Activated CD4-positive, alpha-beta T cell treated with anti-CD3 and anti-CD28 coated beads, Interleukin-10, Interleukin-2, amounts not matched to agents 100 ng/mL and 50 ng/mL, durations not matched to agents 16 hours and 8 hours (primary cell): Measurements from ENCODE around the gene MANEA.
"Not testable (repeated sequence)": the region's sequence is repeated elsewhere in the genome, so short reads cannot be mapped to it uniquely, and the experiment has no call there.

ENCODE experiments used
- DNase-seq: peaks from one replicate; pipeline ENCODE4 v3.0.0-alpha.2; 2020

Gene MANEA

DNA sequence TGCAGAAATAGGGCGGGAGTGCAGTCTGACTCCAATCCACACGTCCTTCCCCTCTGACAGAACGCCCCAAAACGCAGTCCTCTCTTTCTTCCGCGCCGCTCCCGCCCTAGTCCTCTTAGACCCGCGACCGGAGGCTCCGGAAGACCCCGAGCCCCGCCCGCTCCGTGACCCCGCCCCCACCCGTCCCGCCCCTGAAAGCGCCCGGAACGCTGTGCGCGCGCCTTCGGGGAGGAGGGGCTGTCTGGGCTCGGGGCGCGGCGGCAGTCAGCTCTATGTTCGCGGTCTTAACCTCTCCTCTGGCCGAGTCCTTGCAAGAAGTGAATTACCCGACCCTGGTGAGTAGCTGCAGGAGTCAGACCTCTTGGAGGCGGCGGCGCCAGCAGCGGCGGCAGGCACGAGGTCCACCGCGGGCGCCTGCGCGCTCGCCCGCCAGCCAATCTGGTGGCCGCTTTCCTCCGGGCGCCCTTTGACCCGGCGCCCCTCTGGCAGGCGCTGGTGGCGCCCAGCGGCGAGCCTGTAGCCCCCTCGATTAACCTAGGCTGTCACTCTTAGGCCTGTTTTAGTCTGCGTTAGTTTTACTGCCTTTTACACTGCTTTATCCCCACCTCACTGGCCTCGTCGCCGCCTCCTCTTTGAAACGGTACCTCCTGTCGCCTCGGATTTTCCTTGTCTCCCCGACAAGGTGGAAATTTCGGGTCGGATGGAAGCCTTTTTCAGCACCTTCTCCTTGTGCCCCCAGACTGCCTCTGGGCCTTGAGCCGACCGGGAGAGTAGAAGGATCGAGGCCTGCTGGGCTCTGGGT lies at the start of gene MANEA:
Gene MANEA, plus strand, starts transcription at position 232 of the 802 bp plus-strand sequence. CDS start 8,905 bp downstream, outside the sequence.
- DNase-seq, result peak; percentile 89

DNA sequence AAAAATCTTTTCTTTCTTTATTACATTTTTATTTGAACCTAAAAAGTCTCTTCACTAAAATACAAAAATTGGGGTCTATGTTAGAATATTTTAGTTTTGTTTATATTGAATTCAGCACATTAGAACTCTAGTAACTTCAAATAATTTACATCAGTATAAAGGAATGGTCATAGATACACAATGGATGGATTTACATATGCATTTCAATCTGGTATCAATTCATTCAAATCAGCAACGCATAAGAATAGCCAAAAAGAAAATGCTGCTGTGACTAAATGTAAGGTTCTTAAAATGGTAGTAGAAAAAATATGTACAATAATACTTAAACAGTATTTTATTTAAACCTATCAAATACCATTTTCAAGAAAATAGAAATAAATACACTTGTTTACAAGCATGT lies 47.6 kb upstream of the MANEA start:
- no peak for DNase-seq

DNA sequence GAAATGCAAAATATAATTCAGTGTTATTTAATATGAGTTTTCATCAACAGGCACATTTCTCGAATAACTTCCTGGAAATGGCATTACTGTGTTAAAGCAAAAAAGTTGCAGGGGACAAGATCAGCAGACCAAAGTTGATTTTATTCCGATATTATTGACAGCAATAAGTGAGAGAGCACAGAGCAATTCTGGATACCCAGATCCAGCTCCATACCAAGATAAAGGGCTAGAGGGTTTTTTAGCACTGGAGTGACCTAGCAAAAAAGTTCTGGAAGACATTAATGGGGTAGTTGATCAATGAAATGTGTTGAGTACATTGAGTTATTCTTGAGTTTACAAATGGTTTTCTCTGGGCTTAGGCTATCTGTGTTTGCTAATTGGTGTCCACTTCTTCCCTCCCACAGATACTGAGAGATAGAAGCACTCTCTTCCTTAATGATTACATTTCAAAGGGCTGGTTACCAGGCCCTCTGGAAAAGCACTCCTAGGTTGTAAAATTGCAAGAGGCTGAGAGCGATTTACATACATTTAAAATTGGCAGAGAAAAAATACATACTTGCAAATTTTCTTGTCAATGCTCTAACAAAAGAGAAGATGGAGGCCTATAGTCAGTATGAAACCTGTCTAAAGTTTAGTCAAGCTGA lies 47.0 kb upstream of the MANEA start:
- DNase-seq, result no peak

- no peak for DNase-seq
These were observed 33.5 kb upstream of the MANEA start for GRCh38 chr6:95543798-95544197.

DNA sequence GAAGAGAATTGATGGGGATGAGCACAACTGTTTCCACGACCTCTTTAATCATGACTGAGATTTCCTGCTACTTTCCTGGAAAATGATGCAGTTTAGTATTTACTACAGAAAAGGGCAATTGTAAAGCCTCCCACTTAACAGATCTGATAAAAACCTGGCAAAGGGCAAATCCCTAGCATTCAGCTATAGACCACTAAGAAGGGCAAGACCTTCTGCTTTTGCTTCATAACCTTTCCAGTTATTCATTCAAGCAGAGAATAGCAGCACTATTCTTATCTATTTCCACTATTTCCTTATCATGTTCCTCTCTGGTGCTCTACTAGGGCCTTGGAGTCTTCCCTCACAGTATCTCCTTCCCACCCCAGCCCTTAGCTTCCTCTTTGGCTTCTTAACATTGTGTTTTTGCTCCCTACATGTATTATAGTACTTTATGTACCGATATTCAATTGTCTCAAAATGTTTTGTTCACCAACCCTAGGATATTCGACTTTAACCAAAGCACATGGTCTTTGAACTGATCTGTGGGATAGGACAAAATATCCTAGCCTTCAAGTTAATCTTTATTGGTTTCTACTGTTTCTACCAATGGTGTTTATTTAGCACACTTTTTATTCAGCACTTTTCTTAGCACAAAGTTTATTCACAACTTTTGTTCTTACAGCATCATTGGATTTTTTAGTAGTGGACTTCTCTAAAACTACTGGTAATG lies 32.7 kb upstream of the MANEA start:
- DNase-seq, result no peak

DNA sequence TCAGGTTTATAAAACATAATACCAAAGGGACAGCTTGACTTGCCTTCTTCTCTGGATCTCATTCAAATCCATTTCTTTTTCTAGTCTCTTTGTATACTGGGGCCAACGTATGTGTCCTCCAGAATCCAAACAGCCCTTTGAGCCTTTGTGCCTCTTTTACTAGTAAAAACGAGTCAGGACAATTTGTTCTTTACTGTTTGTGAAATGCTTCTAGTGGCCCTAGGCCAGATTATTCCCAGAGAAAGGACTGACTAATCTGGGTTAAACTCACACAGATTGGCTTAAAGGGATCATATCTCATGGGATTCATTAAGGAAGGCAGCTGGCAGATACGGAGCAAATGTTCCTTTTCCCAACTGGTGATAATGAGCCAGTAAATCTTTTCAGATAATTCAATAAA lies 32.1 kb upstream of the MANEA start:
- no peak for DNase-seq

DNA sequence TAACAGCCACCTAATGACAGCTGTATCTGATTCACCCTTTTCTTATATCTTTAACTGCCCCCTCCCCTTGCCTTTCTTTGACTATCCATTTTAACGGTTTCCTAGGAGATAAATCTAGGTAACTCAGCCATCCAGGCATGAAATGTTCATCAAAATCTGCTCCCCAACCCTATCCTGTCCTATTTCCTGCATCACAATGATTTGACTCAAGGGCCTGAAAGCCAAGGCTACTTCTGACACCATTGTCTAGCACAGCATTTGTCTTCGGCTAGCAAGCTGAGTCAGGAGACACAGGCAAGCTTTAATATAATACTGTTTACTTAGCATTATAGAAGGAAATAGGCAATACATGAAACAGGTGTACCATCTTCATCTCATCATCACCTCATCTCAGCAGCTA lies 31.6 kb upstream of the MANEA start:
- DNase-seq, result no peak

- no peak for DNase-seq
These were observed 31.2 kb upstream of the MANEA start for GRCh38 chr6:95546148-95546547.

- no peak for DNase-seq
These were observed 30.3 kb upstream of the MANEA start for GRCh38 chr6:95547043-95547442.

- no peak for DNase-seq
These were observed 29.0 kb upstream of the MANEA start for GRCh38 chr6:95548188-95548786.

DNA sequence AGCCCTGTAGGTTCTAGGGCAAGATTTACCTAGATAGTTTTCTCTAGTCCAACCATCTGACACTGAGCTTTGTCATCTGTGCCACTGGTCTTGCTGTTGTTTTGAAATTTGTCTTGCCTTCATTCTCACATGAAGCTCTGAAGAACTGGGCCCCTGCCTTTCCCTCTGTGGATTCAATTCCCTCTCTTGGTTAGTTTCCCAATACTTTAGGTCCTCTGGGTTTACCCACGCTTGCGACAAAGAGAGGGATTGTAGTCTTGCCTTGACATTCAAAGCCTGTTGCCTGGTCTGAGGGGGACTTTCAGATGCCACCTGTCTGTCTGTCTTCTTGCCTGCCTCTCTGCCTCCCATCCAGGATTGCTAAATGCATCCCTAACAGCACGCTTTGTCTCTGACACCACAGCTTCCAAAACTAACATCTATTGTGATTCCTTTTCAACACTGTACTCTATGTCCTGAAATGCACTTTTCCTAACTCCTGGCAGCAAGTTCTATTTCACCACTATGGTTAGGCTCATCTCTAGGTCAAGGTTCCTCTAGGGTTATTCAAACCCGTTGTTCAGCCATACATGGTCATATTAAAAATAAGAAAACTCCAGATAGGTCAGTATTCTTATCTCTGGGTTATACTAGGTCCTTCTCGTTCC lies 25.5 kb upstream of the MANEA start:
- DNase-seq, result no peak

DNA sequence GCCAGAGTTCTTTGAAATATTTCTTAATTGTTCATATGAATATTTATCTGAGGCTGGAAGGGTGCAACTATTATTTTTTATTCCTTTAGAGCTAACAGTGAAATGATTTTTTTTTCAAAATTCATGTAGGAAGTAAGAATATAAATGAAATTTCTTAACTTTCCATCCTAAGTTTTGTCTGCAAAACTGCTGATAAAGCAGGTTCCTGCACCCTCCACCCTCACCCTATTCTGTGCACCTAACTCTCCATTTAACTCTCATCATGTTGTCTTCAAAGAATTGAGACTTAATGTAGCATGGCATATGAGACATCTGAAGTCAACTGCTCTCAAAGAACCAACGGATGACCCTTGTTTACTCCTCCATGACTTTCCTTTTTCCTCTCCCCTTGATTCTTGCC lies 23.5 kb upstream of the MANEA start:
- DNase-seq, result no peak

DNA sequence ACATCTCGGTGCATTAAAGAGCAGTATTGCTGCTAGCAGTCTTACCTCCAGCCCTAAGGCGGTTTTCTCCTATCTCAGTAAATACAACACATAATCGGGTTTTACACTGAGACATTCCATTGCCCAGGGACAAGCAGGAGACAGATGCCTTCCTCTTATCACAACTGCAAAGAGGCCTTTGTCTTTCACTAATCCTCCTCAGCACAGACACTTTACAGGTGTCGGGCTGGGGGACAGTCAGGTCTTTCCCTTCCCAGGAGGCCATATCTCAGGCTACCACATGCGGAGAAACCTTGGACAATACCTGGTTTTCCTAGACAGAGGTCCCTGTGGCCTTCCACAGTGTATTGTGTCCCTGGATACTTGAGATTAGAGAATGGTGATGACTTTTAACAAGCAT lies 16.4 kb upstream of the MANEA start:
- not testable (repeated sequence) for DNase-seq

DNA sequence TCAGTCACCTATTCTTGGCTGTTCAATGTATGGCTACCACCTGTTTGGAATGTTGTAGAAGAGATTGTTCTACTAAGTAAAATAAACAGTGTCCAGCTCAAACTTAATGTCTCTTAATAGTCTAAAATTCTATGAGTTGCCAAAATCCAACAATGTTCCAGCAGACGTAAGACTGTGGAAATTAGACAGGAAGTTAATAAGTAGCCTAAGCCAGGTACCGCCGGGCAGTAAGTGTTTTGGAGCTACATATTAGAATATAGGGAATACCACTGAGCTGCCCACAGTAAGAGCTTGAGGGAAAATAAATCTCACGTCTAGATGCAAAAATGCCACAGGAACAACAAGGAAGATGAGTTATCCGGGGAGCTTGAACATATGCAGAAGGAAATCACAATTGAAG lies 7.8 kb upstream of the MANEA start:
- DNase-seq, result no peak

GRCh38 chr6:95572098-95572497 lies 5.2 kb upstream of the MANEA start:
- DNase-seq, result peak; percentile 56

GRCh38 chr6:95574811-95575210 lies 2.5 kb upstream of the MANEA start:
- DNase-seq, result no peak

DNA sequence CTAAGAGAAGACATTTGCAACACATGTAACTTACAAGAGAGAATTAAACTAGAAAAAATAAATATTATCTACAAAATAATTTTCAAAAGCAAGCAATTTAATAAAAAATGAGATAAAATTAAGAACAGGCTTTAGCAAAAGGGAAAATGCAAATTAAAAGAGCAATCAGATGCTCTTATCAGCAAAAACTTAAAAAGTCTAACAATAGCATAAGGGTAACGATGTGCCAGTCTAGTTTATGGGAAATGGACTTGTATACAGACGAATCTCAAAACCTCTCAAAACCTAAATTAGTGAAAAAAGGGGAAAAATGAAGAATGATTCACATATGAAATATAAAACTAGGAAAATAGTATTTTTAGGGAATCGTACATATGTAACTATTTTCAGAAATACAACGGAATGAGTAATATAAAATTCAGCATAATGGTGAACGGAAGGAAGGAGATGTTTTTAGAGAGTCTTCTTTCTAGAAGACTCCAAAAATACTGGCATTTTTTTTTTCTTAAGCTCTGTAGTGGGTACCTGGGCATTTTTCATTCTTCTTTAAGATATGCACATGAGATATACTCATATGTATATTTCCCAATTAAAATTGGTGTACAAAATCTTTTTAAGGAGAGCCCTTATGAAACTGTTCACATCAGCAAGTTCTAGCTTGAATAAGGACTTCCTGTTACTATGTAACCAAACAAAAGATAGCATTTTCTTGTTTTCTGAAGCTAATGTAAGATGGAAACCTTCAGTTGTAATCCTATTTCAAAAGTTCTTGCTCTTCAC lies 927 bp upstream of the MANEA start:
- DNase-seq, result peak; percentile 27

DNA sequence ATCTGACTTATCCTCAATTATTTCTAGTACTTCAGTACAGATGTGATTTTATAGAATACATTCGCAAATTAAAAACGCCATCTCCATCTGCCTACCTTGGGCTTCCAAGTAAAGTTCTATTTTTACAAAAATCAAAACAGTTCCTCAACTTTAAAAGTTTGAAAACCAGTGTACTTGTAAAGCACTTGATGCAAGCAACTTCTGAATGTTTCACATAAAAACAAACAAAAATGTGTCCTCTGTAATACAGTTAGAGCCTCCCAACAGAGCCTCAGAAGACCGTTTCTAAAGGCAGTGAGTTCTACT lies 384 bp upstream of the MANEA start:
- DNase-seq, result no peak

DNA sequence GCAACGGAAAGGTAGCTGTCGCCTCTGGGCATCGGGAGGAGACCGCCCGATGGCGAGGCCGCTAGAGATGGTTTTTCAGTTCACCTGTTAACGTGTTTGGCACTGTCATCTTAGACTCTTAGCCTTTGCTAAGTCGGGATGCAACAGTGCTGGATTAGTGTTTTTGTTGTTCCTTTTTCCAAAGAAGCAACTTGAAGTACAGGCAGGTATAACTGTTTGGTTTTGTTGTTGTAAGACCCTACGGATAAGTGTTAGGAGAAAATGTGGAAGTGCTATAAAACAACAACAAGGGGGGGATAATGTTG lies 723 bp downstream of the MANEA start:
- no peak for DNase-seq

DNA sequence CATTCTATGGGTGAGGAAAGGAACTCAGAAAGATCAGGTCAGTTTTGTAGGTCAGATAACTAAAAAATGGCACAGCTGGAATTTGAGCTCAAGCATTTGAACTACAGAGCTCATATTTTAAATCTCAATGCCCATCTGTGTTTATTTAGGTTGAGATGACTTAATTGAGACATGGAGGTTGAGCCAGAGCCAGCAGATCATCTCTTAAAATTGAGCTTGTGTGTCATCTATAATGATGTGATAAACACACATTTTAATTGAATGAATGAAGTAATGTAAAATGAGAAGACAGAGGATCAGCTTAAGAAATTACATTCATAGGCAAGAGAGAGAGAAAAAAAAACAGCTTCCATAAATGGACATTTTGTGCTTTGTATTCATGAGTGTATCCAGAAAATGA lies 3.7 kb downstream of the MANEA start:
- no peak for DNase-seq

GRCh38 chr6:95584226-95584625 lies 6.9 kb downstream of the MANEA start:
- DNase-seq, result not testable (repeated sequence)

DNA sequence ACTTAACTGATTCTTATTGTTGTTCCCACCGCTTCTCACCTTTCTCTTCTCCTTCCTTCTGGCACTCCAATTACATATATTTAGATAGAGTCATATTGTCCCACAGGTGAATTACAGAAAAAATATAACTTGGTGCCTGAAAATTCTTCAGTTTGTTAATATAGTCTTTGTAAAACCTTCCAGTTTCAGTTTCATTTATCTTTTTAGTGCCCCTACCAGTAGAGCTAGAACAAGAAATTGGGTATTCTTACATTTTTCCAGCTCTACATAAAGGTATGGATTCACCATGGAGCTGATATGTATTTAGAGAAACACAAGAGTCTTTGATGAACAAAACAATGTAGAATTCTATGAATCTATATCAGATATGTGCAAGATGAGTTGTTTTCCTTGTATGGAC lies 10.7 kb downstream of the MANEA start:
- DNase-seq, result no peak

GRCh38 chr6:95589067-95589466 lies 11.7 kb downstream of the MANEA start:
- DNase-seq, result no peak
